Endothelial cell of hepatic sinusoid (primary cell): ENCODE results near the gene ZNF502.
"Not testable (repeated sequence)": the region's sequence is repeated elsewhere in the genome, so short reads cannot be mapped to it uniquely, and the experiment has no call there.

Experiments used
- in situ Hi-C: cut with HindIII; loops from 2 replicates; pipeline ENCODE4 v1.10.0; 2017; ENCODE audit warnings: low sequenced_read_pairs

ZNF502 gene

DNA sequence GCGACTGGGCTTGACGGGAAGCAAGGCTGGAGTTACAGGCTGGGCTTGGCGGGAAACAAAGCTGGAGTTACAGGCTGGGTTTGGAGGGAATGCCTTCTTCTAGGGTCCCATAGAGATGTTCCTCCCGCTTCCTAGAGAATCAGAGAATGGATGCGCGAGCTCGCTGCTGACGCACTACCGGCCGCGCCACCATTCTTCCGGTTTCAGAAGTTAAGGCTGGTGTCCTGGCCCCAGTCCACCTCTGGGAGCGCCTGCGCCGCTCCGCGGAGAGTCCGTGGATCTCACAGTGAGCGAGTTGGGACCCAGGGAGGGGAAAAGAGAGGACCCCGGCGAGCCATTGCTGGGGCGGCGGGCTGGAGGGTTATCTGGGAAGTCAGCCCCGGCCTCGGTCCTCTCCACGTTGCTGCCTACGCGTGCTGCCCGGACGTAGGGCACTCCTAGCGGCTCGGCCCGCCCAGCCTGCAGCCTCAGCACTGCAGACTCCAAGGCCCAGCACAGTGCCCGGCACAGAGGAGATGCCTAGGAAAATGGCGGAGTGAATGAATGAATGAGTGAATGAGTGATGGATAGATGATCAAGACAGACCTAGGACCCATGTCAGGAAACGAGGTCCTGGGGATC is at the start of gene ZNF502:
Gene ZNF502, plus strand, starts transcription at position 206 of the 621 bp plus-strand sequence. CDS start 7,602 bp downstream, outside the sequence.
- in situ Hi-C loops: no loop called here

- in situ Hi-C loops: no loop called here
Observed at GRCh38 chr3:44665173-44665572, 47.3 kb upstream of the ZNF502 start.

GRCh38 chr3:44666346-44666745 is 46.1 kb upstream of the ZNF502 start:
- in situ Hi-C loops: no loop called here

GRCh38 chr3:44669760-44670159 is 42.7 kb upstream of the ZNF502 start:
- in situ Hi-C loops: no loop called here

GRCh38 chr3:44673466-44673865 is 39.0 kb upstream of the ZNF502 start:
- in situ Hi-C loops: not testable (repeated sequence)

GRCh38 chr3:44674211-44674610 is 38.2 kb upstream of the ZNF502 start:
- in situ Hi-C loops: no loop called here

GRCh38 chr3:44678480-44679116 is 33.9 kb upstream of the ZNF502 start:
- in situ Hi-C loops: no loop called here

GRCh38 chr3:44680921-44681455 is 31.5 kb upstream of the ZNF502 start:
- in situ Hi-C loops: loop anchor here (5.0 kb wide), 1 partner anchor 36 kb away; no protein-coding TSS in a partner anchor

- in situ Hi-C loops: loop anchor here (5.0 kb wide), 1 partner anchor 35 kb away; no protein-coding TSS in a partner anchor
Observed at GRCh38 chr3:44682182-44682896, 30.1 kb upstream of the ZNF502 start.

GRCh38 chr3:44685128-44685800 is 27.2 kb upstream of the ZNF502 start:
- in situ Hi-C loops: no loop called here

GRCh38 chr3:44687898-44688297 is 24.6 kb upstream of the ZNF502 start:
- in situ Hi-C loops: no loop called here

- in situ Hi-C loops: loop anchor here (5.0 kb wide), 1 partner anchor 81 kb away; no protein-coding TSS in a partner anchor
Observed at GRCh38 chr3:44721231-44722102, 9.0 kb downstream of the ZNF502 start.

DNA sequence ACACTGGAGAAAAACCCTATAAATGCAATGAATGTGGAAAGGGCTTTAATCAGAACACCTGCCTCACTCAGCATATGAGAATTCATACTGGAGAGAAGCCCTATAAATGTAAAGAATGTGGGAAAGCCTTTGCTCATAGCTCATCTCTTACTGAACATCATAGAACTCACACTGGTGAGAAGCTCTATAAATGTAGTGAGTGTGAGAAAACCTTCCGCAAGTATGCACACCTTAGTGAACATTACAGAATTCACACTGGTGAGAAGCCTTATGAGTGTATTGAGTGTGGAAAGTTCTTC is 9.6 kb downstream of the ZNF502 start:
- in situ Hi-C loops: loop anchor here (5.0 kb wide), 1 partner anchor 80 kb away; no protein-coding TSS in a partner anchor

- in situ Hi-C loops: no loop called here
Observed at GRCh38 chr3:44729384-44729910, 17.0 kb downstream of the ZNF502 start, which contains the start of gene ZNF501. Gene ZNF501 (plus strand): TSS chr3:44729635. CDS start chr3:44734422, 4,787 bp downstream.

- in situ Hi-C loops: loop anchor here (5.0 kb wide), 1 partner anchor 102 kb away; no protein-coding TSS in a partner anchor
Observed at GRCh38 chr3:44734646-44735168, 22.2 kb downstream of the ZNF502 start.

GRCh38 chr3:44761101-44761423 is 48.6 kb downstream of the ZNF502 start:
- in situ Hi-C loops: no loop called here

- in situ Hi-C loops: no loop called here
Observed at GRCh38 chr3:44761424-44762169, 49.1 kb downstream of the ZNF502 start, which contains the start of the genes KIAA1143 and KIF15. Gene KIAA1143 (minus strand): TSS chr3:44761619. CDS start chr3:44761602, 17 bp downstream. Gene KIF15 (plus strand): TSS chr3:44761794. CDS start chr3:44761866, 72 bp downstream.

DNA sequence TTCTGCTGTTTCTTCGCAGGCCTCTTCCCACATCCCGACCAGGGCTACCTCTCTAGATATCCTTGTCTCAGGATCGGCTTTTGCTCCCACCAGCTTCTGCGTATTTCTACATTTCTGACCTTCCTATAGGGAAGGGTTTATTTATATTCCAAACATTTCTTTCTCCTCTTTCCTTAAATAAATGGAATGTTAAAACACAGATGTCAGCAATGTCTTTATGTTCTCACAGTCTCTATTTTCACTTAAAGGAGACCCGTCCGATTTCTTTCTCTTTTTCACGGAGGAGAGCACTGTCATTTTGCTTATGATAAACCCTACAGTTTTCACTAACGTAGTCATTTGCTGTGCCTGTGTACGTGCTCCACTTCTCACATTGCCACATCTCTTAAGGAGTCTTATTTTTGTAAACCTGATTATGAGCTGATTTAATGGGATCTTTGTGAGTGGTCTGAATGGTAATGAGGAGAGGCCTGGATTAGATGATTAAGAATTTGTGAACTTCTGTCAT is 49.8 kb downstream of the ZNF502 start:
- in situ Hi-C loops: no loop called here
